AG20443 (cell line): ENCODE data around the gene PRMT1.

Experiments
- DNase-seq: peaks from one replicate; pipeline ENCODE4 v3.0.0; 2012; ENCODE audit warnings: low spot score, mixed read lengths

Gene PRMT1

DNA sequence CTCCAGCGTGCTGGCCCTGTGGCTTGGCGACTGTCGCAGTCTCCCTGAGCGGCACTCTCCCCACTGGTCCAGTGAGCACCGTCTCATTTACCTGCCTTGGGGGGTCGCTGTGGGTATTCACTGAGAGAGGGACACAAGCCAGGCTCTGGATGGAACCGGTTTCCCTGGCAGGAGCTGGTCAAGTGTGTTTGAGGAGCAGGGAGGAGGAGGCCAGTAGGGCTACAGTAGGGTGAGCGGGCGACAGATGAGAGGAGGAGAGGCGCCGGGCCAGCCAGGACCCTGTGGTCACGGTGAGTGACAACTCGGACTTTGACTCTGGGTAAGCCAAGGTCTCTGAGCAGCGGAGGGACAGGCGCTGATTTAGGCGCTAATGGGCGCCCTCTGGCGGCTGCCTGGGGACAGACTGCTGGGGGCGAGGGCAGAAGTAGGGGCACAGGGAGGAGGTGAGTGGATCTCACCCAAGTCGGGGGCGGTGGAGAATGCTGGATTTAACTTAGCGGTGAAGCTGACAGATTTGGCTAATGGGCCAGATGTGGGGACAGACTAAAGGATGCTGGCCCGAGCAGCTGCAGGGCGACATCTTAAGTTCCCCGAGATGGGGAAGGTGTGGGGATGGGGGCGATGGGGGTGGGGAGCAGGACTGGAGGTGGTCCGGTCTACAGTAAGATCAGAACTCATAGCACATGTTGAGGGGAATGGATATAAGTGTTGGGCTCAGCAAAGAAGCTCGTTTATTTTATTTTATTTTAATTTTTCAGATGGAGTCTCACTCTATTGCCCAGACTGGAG lies 4.7 kb upstream of the PRMT1 start:
- peak; percentile 83 for DNase-seq

DNA sequence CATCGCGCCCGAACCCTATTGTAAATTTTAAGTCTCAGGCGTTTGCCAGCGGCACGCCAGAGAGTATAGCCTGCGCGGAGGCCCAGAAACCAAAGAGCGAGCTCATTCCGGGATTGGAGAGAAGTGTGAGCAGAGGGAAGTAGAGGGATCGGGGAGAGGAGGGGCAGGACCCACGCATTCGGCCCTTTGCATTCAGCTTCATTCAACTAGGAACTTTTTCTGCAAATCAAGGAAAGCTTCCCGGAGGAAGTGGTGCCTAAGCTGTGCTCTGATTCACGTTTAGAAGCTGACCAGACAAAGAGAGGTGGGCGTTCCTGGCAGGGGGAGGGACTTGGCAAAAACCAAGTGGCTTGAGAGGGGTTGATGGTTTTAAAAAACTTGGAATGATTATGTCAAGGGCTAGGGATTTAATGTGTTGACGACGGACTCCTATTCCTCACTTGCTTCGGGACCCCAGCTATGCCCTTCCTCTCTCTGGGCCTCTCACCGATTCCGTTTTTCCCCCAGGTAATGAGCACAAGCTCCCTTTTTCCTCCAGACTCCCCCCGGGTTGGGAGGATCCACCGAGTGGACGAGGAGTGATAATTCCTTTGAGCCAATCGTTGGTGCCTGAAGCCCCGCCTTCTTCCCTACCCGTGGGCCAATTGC lies 811 bp upstream of the PRMT1 start:
- DNase-seq = peak; percentile 86

DNA sequence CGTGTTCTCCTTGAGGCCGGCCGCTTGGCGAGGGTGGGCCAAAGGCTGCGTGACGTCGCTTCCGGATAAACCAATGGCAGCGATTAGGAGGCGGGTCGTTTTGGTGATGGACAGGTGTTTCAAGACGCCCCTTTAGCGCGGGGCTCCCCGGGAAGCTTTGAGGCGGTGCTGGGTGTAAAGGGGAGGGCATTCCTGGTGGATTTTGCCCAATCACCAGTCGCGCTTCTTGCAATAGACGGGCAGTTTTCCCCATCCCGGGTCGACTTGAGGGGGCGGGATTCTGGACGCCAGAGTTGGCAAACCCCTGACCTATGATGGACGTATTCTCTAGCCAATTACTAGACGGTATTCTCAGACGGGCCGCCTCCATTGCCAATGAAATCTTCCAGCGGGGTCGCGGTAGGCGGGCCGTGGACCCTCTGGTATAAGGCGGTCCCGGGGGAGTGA lies 264 bp upstream of the PRMT1 start:
- peak; percentile 96 for DNase-seq

DNA sequence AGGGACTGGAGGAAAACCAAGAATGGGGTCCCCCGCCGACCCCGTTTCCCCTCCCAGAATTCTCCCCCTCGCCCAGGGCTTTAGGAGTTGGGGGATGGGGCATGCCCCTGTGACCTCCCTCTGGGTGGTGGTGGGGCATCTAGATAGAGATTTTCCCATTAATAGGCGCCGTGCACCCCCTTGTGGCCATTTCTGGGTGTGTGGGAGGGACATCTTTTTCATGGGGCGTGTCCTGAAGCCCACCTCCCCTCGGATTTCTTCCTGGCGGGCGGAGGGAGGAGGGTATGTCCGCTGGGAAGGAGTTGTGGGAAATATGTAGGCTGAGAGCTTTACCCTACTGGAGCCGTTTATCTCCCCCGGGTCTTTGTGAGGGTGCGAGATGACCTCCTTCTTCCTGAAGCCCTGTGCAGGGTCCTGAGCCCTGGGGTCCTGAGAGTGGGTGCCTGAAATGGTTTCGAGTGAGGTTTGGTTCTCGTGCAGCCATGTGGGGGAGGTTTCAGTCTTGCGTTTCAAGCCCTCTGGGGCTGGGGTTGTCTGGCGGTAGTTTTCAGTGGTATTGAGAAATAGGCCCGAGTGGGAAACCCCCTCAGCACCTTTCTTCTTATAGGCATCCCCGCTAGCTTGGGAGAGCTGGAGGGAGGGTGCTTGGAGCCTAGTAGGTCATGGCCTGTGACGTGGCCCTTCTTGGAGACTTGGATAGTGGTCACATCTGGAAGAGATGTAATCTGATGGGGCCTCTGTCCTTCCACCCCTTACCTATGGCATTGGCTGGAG lies 1.0 kb downstream of the PRMT1 start:
- peak; percentile 58 for DNase-seq

DNA sequence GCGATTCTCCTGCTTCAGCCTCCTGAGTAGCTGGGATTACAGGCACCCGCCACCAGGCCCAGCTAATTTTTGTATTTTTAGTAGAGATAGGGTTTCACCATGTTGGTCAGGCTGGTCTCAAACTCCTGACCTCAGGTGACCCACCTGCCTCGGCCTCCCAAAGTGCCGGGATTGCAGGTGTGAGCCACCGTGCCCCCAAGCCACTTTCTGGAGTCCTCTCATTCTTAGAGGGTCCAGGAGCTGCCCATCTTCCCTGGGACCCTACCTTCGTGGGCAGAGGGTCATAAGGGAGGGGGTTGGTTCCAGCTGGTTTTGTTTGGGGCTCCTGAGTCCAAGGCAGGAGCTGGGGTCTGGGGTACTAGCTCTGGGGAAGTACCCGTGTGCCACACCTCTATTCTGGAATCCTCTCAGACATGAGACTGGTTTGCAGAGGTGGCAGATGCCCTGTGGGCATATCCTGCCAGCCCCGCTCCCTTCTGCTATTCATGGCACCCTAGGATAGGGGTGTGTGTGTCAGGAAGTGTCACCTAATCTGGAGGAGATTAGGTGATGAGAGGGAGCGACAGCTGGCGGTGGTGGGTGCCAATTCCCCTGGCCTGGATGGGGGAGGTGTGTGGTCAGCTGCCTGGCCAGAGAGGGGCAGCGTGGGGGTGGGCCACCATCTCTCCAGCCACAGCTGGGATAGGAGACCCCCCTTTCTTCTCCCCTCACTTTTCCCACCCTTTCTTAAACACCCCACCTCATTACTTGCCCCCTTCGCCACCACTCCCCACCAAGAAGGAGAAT lies 2.1 kb downstream of the PRMT1 start:
- no peak for DNase-seq

DNA sequence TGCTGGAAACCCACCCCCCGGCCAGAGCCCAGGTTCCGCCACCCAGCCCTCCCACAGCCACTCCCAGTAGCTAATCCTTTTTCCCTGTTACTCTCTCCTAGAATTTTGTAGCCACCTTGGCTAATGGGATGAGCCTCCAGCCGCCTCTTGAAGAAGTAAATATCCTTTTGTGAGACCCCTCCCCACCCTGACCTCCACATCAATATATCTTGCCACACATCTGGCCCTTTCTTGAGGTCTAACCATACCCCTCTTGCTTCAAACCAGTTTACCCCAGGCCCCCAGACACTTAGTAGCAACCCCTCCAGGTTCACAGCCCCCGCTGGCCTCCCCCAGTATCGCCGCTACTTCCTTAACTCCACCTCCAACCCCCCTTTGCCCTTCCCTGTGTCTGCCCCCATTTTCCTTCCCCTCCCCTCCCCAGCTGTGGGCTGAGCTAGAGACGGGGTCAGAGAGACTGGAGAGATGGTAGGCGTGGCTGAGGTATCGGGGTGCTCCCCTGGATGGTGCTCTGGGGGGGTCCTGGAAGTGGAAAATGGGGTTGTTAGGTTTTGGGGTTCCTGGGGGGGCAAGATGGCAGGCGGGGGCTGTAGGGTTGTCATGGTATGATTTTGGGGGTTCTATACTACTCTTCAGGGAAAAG lies 2.8 kb downstream of the PRMT1 start:
- DNase-seq = no peak

DNA sequence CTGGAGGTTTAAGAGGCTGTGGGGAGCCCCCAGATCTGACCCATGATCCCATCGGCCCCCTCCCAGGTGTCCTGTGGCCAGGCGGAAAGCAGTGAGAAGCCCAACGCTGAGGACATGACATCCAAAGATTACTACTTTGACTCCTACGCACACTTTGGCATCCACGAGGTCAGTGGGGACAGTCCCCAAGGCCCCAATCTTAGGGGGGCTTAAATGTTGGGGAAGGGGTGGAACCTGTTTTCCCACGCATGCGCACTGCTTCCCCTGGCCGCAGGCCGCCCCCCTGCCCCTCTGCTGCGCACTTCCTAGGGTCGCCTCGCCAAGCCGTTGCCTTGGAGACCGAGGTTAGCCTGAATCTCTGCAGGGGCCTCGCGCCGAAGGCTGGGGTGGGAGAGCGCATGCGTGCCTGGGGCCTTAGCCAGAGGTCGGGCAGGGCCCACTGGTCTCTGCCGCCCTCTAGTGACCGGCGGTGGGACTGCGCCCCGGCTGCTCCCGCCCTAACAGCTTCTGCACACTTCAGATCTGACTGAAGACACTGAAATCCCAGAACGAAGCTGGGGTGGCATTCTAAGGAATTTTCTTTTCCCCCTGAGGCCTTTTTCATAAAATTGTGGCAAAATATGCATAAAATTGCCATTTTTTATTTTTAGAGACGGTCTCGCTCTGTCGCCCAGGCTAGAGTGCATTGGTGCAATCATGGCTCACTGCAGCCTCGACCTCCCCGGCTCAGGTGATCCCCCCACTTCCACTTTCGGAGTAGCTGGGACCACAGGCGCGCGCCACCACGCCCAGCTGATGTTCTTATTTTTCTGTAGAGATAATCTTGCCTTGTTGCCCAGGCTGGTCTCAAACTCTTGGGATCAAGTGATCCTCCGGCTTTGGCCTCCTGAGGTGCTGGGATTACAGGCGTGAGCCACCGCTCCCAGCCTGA lies 3.6 kb downstream of the PRMT1 start:
- peak; percentile 95 for DNase-seq

DNA sequence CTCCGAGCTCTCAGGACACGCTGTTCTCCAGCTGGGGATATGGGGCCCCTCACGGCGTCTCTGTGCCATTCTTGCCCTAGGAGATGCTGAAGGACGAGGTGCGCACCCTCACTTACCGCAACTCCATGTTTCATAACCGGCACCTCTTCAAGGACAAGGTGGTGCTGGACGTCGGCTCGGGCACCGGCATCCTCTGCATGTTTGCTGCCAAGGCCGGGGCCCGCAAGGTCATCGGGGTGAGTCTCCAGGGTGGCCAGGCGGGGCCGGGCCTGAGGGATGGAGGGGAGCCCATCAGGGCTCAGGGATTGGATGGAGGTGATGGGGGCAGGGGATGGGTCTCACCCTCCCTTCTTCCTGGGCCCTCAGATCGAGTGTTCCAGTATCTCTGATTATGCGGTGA lies 4.8 kb downstream of the PRMT1 start:
- DNase-seq = no peak

DNA sequence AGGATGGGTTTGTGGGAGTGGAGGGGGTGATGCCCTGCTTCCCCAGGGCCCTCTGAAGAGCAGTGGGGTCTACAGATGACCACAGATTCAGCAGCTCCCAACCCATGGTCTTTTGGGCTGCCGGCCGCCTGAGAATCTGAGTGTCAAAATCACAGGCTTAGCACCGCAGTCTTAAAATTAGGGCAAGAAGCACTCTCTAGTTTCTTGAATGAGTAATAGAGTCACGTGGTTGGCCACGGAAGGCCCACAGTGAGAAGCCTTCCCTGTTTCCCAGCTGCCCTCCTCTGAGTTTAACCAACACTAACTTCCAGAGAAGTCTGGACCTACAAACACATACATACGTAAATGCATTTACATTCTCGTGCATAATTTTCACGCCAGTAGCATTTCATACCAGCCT lies 5.2 kb downstream of the PRMT1 start:
- no peak for DNase-seq

DNA sequence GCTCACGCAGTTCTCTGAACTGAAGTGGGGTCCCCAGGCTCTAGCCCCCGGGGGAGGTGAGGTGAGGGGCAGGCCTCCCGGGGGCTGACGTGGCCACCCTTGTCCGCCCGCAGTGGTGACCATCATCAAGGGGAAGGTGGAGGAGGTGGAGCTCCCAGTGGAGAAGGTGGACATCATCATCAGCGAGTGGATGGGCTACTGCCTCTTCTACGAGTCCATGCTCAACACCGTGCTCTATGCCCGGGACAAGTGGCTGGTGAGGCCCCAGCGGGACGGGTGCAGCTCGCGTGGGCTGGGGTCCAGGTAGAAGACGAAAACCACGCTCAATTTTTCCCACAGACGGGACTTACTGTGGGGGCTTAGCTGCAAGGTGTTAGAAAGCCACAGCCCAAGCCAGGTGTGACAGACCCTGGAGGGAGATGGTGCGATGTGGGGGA lies 6.8 kb downstream of the PRMT1 start:
- no peak for DNase-seq

DNA sequence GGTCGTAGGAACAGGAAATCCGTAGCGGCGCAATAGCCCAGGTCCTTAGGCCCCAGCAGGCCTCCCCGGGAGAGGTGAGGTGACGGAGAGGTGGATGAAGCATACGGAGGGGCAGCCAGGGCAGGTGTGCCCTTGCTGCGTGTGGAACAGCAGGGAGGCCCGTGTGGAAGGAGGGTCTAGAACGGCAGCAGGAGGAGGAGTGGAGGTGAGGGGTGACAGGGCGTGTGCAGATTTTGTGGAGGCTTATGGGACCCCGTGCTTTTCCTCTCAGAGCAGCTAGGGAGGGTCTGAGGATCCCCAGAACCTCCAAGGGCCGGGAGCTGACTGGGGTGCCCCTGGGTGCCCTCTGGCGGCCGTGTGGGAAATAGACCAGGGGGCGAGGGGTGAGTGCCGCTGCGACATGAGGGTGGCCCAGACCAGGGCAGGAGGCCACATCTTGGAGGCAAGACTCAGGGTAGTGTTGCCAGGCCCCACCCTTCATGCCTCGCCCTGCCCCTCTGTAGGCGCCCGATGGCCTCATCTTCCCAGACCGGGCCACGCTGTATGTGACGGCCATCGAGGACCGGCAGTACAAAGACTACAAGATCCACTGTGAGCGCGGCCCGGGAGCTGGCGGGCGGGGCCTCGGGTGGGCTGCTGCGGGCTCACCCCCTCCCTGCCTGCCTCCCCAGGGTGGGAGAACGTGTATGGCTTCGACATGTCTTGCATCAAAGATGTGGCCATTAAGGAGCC lies 7.3 kb downstream of the PRMT1 start:
- peak; percentile 37 for DNase-seq

DNA sequence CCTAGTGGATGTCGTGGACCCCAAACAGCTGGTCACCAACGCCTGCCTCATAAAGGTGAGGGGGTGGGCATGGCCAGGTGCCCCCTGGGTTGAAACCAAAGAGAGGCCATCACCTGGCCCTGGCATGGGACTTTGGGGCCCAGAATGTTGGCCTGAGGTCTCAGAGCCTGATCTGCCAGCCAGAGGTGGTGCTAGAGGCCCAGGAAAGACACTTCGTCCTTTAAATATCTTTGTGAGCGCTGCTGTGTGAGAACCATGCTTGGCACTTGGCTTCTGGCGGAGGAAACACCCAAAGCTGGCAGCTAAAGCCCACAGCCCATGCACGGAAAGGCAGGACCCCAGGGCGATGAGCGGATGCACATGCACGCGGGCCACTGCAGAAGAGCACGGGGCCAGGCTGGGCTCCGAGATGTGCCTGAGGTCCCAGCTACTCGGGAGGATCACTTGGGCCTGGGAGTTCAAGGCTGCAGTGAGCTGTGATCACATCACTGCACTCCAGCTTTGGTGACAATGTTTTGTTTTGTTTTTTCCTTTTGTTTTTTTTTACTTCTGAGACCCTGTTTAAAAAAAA lies 8.0 kb downstream of the PRMT1 start:
- no peak for DNase-seq

DNA sequence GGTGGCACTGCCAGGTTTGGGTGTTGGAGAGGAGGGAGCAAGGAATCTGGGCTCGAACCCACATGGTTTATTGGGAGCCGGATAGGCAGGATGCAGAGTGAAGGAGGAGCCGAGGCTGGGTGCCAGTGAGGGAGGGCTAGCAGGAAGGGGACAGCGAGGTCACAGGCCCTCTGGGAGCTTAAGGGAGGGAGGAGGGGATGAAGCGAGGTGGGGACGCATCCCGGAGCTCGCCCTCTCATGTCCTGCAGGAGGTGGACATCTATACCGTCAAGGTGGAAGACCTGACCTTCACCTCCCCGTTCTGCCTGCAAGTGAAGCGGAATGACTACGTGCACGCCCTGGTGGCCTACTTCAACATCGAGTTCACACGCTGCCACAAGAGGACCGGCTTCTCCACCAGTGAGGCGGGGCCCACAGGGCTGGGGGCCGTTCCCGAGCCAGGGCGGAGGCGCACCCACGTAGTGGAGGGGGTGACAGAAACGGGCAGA lies 8.8 kb downstream of the PRMT1 start:
- DNase-seq = no peak

DNA sequence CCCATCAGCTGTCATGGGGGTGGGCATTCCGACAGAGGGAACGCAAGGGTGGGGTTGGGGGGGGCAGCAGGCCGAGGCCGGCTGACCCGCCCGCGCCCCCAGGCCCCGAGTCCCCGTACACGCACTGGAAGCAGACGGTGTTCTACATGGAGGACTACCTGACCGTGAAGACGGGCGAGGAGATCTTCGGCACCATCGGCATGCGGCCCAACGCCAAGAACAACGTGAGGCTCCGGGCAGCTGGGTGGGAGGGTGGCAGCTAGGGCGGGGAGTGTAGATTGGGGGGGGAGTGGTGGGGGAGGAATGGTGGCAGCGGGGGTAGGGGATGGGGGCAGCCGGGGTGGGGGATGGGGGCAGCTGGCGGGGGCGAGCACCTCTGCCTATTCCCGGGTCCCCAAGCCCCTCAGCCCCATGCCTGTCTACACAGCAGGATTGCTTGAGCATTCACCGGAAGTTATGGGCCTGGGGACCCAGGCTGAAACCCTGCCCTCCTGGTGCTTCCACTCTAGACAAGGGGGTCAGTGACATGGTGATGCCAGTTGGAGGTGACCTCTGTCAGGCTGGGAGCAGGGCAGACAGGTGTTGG lies 9.5 kb downstream of the PRMT1 start:
- DNase-seq = no peak

DNA sequence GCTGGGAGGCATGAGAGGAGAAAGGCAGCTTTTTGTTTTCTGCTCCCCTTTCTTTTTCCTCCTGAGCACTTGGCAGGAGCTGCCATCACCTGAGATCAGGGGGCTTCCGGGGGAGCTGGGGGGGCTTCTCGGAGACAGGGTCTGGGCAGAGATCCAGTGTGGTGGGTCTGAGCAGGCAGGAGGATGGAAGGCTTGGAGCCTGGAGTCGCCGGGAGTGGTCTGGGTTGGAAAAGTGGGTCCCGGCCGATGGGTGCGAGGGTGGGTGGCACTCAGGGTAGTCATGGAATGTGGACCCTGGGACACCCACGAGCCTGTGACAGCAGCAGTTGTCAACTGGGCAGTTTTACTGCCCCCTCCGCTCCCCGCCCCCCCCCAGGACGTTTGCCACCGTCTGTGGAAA lies 10.1 kb downstream of the PRMT1 start:
- DNase-seq = no peak

DNA sequence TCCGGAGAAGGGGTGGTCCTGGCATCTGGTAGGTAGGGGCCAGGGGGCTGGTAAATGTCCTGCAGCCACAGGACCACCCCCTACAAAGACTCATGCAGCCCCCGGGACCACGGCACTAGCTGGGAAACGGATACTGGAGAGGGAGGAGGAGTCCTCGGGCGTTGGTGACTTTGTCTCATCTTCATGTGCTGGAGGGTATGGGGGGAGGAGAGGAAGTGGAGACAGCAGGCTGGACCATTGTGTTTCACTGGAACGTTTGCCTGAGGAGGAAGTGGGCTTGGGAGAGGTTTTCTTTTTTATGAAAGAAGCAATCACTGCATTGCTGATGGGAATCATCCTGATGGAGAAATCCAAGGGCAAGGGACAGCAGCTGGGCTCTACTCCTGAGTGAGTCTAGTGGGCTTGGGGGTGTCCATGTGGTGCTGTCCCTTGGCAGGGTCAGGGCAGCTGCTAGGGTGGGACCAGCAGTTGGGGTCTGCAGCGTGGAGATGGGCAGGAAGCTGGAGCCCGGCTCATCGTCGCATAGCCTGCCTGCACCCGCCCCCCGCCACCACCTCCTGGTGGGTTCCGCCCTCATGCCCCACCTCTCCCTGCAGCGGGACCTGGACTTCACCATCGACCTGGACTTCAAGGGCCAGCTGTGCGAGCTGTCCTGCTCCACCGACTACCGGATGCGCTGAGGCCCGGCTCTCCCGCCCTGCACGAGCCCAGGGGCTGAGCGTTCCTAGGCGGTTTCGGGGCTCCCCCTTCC lies 10.7 kb downstream of the PRMT1 start:
- no peak for DNase-seq

DNA sequence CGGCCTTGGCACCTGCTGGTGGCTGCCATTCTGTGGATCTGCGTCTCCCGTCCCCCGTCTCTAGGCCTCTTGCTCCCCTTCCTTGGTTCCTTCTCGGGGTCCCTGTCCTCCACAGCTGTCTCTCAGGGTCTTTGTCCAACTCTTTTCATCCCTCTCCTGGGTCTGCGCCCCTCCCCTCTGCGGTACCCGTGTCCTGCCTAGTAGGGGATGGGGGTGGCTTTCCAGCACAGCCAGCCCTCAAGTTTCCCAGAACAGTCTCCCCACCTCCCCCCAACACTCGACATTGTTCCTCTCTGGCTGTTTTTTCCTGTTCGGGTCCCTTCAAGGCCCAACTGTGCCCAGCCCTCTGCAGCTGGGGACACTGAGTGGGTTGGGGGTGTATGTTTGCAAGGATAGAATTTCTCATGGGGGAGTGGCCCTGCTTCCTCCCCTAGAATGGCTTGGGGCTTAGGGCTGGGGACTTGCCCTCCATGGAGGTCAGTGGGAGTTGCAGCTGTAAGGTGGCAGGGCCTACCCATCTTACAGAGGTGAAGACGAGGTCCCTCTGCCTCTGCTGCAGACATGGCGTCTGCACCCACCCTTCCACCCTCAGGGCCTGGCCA lies 11.6 kb downstream of the PRMT1 start:
- no peak for DNase-seq
